Small intestine (tissue), 7 donors: Measurements from ENCODE around the gene CCDC154. TPM values are rescaled to one million over a fixed set of nuclear protein-coding genes. Genes with fewer than 3 reads are reported as not detected.

Source experiments
- DNase-seq, 2 donors: peaks; one replicate each; pipeline versions ENCODE4 v3.0.0 to v3.0.0-alpha.2; 2013
- FAIRE-seq: peaks from 2 replicates; lab custom pipeline; 2012; peaks lifted over from hg19 to GRCh38; lab: Jason Lieb, UNC
- H3K27ac ChIP-seq, 3 donors: one replicate each; pipeline ENCODE4 v1.5.1; 2013; ENCODE audit warnings: low read length in 2 of 3, mild to moderate bottlenecking in 2 of 3, control low read depth in 1 of 3, inconsistent platforms in 1 of 3, low read depth in 1 of 3, moderate library complexity in 1 of 3
- H3K27me3 ChIP-seq, 3 donors: one replicate each; pipeline ENCODE4 v1.6.1; 2013; ENCODE audit warnings: low read length in 3 of 3, inconsistent platforms in 1 of 3; ENCODE audit not compliant: control insufficient read depth in 3 of 3, insufficient read depth in 3 of 3
- H3K36me3 ChIP-seq, 3 donors: one replicate each; pipeline ENCODE4 v1.6.1; 2013; ENCODE audit warnings: low read length in 3 of 3, inconsistent platforms in 1 of 3, low read depth in 1 of 3, mild to moderate bottlenecking in 1 of 3, moderate library complexity in 1 of 3; ENCODE audit not compliant: control insufficient read depth in 3 of 3, insufficient read depth in 2 of 3
- H3K4me1 ChIP-seq, 3 donors: one replicate each; pipeline ENCODE4 v1.6.1; 2013; ENCODE audit warnings: low read length in 2 of 3, inconsistent platforms in 1 of 3, low read depth in 1 of 3, mild to moderate bottlenecking in 1 of 3, moderate library complexity in 1 of 3; ENCODE audit not compliant: control insufficient read depth in 3 of 3, insufficient read depth in 2 of 3
- H3K4me3 ChIP-seq, 3 donors: one replicate each; pipeline ENCODE4 v1.5.1; 2013; ENCODE audit warnings: low read length in 3 of 3, control low read depth in 1 of 3, inconsistent platforms in 1 of 3, low read depth in 1 of 3, mild to moderate bottlenecking in 1 of 3, moderate library complexity in 1 of 3
- H3K9me3 ChIP-seq, 2 donors: one replicate each; pipeline ENCODE4 v1.6.1; 2013; ENCODE audit warnings: low read depth in 1 of 2, low read length in 1 of 2; ENCODE audit not compliant: control insufficient read depth in 2 of 2, insufficient read depth in 1 of 2
- WGBS, 3 donors: extraction: QIAGEN DNeasy Blood & Tissue Kit; methylation state at CpG; one replicate each; pipeline ENCODE4 v1.1.7; 2013; 5-methylcytosine and 5-hydroxymethylcytosine counted together
- polyA plus RNA-seq, 4 donors: library from polyadenylated mRNA; stranded (reverse) in 3 of 4; unstranded in 1 of 4; fragments of 200-250 nt in 3 of 4; fragments of 120-200 nt in 1 of 4; gene quantifications; one replicate each; pipeline versions ENCODE4 v1.2.1 to v1.2.3, GENCODE V29; 2013
- donor health status: healthy with polysubstance abuse.
- donor health status: control.
- donor health status: control.
- donor health status: Bipolar disorder and iron deficiency.
- donor health status: healthy.

Gene CCDC154
- polyA plus RNA-seq, 4 donors, result 0.76 to 1.4 (median 1.4) TPM; not detected in 1

GRCh38 chr16:1453316-1453715 is 9.0 kb upstream of the CCDC154 start:
- Histone ChIP-seq H3K9me3 (no peaks in the 10 kb centered on the region), H3K27me3 (no peaks in the 10 kb centered on the region), H3K4me3 (no peak overlapping the region), H3K4me1 (no peaks in the 10 kb centered on the region), H3K27ac (no peak overlapping the region), H3K36me3 (peaks cover 16 to 95% (median 28%) of the 10 kb centered on the region in 3 donors)
- WGBS, 3 donors, result 95 to 96% (median 96%) methylated on average over 15 to 19 of the region's 19 CpGs
- no peak for DNase-seq
- FAIRE-seq, result no peak

GRCh38 chr16:1452530-1452929 is 8.2 kb upstream of the CCDC154 start:
- FAIRE-seq (no peak), DNase-seq (no peak)
- Histone ChIP-seq H3K27me3 (no peaks in the 10 kb centered on the region), H3K4me1 (no peaks in the 10 kb centered on the region), H3K4me3 (no peak overlapping the region), H3K27ac (no peak overlapping the region), H3K9me3 (no peaks in the 10 kb centered on the region), H3K36me3 (peaks cover 16 to 95% (median 28%) of the 10 kb centered on the region in 3 donors)
- WGBS, 3 donors, result 96 to 98% (median 96%) methylated on average over 18 to 20 of the region's 20 CpGs

GRCh38 chr16:1451702-1452392 is 7.5 kb upstream of the CCDC154 start:
- no peaks in the 10 kb centered on the region for H3K27me3 ChIP-seq
- DNase-seq, result no peak
- no peak for FAIRE-seq
- H3K4me3 ChIP-seq, result no peak overlapping the region
- H3K4me1 ChIP-seq, result no peaks in the 10 kb centered on the region
- H3K9me3 ChIP-seq, result no peaks in the 10 kb centered on the region
- WGBS, 3 donors, result 94 to 96% (median 95%) methylated on average over 29 to 34 of the region's 34 CpGs
- H3K36me3 ChIP-seq, result peaks cover 16 to 95% (median 28%) of the 10 kb centered on the region in 3 donors
- no peak overlapping the region for H3K27ac ChIP-seq

GRCh38 chr16:1450841-1451240 is 6.5 kb upstream of the CCDC154 start:
- H3K36me3 ChIP-seq, result peaks cover 16 to 98% (median 25%) of the 10 kb centered on the region in 3 donors
- DNase-seq, result no peak

GRCh38 chr16:1450218-1450617 is 5.9 kb upstream of the CCDC154 start:
- WGBS, 3 donors, result 89 to 93% (median 90%) methylated on average over 29 of the region's 29 CpGs
- Histone ChIP-seq H3K9me3 (no peaks in the 10 kb centered on the region), H3K4me1 (no peaks in the 10 kb centered on the region), H3K36me3 (peaks cover 12 to 96% (median 22%) of the 10 kb centered on the region in 3 donors), H3K27me3 (no peaks in the 10 kb centered on the region), H3K4me3 (no peak overlapping the region), H3K27ac (no peak overlapping the region)
- no peak for DNase-seq
- no peak for FAIRE-seq

More at GRCh38 chr16:1450841-1451240, 6.5 kb upstream of the CCDC154 start:
- Histone ChIP-seq H3K4me1 (no peaks in the 10 kb centered on the region), H3K27me3 (no peaks in the 10 kb centered on the region), H3K9me3 (no peaks in the 10 kb centered on the region), H3K27ac (no peak overlapping the region), H3K4me3 (no peak overlapping the region)
- no peak for FAIRE-seq
- WGBS, 3 donors, result 96 to 98% (median 97%) methylated on average over 21 of the region's 21 CpGs

GRCh38 chr16:1449201-1449788 is 4.9 kb upstream of the CCDC154 start:
- DNase-seq, result no peak
- no peaks in the 10 kb centered on the region for H3K4me1 ChIP-seq
- H3K27me3 ChIP-seq, result no peaks in the 10 kb centered on the region
- WGBS, 3 donors, result 95 to 96% (median 95%) methylated on average over 23 to 25 of the region's 25 CpGs
- no peak for FAIRE-seq
- no peak overlapping the region for H3K27ac ChIP-seq
- H3K9me3 ChIP-seq, result no peaks in the 10 kb centered on the region
- H3K36me3 ChIP-seq, result peaks cover 8 to 90% (median 20%) of the 10 kb centered on the region in 3 donors
- no peak overlapping the region for H3K4me3 ChIP-seq

GRCh38 chr16:1448536-1449116 is 4.3 kb upstream of the CCDC154 start:
- no peak for DNase-seq
- Histone ChIP-seq H3K4me3 (no peak overlapping the region), H3K27ac (no peak overlapping the region), H3K9me3 (no peaks in the 10 kb centered on the region), H3K36me3 (peaks cover 8 to 84% (median 16%) of the 10 kb centered on the region in 3 donors), H3K27me3 (no peaks in the 10 kb centered on the region), H3K4me1 (no peaks in the 10 kb centered on the region)
- FAIRE-seq, result no peak
- 94 to 95% (median 94%) methylated on average over 29 to 30 of the region's 30 CpGs for WGBS, 3 donors

GRCh38 chr16:1447965-1448364 is 3.6 kb upstream of the CCDC154 start:
- H3K4me3 ChIP-seq, result no peak overlapping the region
- DNase-seq (no peak), FAIRE-seq (no peak)
- H3K27ac ChIP-seq, result no peak overlapping the region
- H3K36me3 ChIP-seq, result peaks cover 8 to 77% (median 13%) of the 10 kb centered on the region in 3 donors
- no peaks in the 10 kb centered on the region for H3K4me1 ChIP-seq
- H3K9me3 ChIP-seq, result no peaks in the 10 kb centered on the region
- no peaks in the 10 kb centered on the region for H3K27me3 ChIP-seq
- 89 to 94% (median 90%) methylated on average over 10 to 11 of the region's 11 CpGs for WGBS, 3 donors
